GM21367 (cell line): ENCODE data around the gene CPT1A.

Experiments
- ATAC-seq: cut with Tn5 transposase; IDR thresholded peaks from one replicate; pipeline ENCODE4 v1.9.1; 2021; ENCODE audit not compliant: unreplicated experiment

The CPT1A gene

GRCh38 chr11:68763181-68763721 is 78.5 kb downstream of the CPT1A start:
- ATAC-seq, result no peak

GRCh38 chr11:68762481-68762880 is 79.2 kb downstream of the CPT1A start:
- ATAC-seq, result no peak

- no peak for ATAC-seq
These were observed 79.9 kb downstream of the CPT1A start for GRCh38 chr11:68761801-68762200.

GRCh38 chr11:68759991-68760390 is 81.7 kb downstream of the CPT1A start:
- no peak for ATAC-seq

GRCh38 chr11:68757711-68758110 is 84.0 kb downstream of the CPT1A start:
- ATAC-seq, result no peak

GRCh38 chr11:68756171-68756766 is 85.4 kb downstream of the CPT1A start:
- ATAC-seq, result no peak

GRCh38 chr11:68753300-68753699 is 88.4 kb downstream of the CPT1A start:
- ATAC-seq, result no peak

- no peak for ATAC-seq
These were observed 90.3 kb downstream of the CPT1A start, which contains the start of gene TESMIN for GRCh38 chr11:68751331-68751856. Gene TESMIN (minus strand): TSS chr11:68751520. CDS start chr11:68750660, 860 bp downstream.

GRCh38 chr11:68751004-68751325 is 90.8 kb downstream of the CPT1A start:
- no peak for ATAC-seq

GRCh38 chr11:68750195-68751003 is 91.3 kb downstream of the CPT1A start:
- no peak for ATAC-seq

GRCh38 chr11:68749229-68750123 is 92.2 kb downstream of the CPT1A start:
- ATAC-seq, result no peak

- ATAC-seq, result no peak
These were observed 93.7 kb downstream of the CPT1A start for GRCh38 chr11:68748061-68748460.

- no peak for ATAC-seq
These were observed 98.2 kb downstream of the CPT1A start for GRCh38 chr11:68743539-68743938.

GRCh38 chr11:68741463-68741862 is 100.3 kb downstream of the CPT1A start:
- ATAC-seq, result no peak

GRCh38 chr11:68735646-68736045 is 106.1 kb downstream of the CPT1A start:
- ATAC-seq, result no peak

GRCh38 chr11:68735125-68735524 is 106.6 kb downstream of the CPT1A start:
- ATAC-seq, result no peak

- no peak for ATAC-seq
These were observed 107.6 kb downstream of the CPT1A start for GRCh38 chr11:68734111-68734510.

- no peak for ATAC-seq
These were observed 113.9 kb downstream of the CPT1A start for GRCh38 chr11:68727783-68728182.

- no peak for ATAC-seq
These were observed 117.4 kb downstream of the CPT1A start for GRCh38 chr11:68724293-68724692.

- ATAC-seq, result no peak
These were observed 119.6 kb downstream of the CPT1A start for GRCh38 chr11:68722143-68722542.

- no peak for ATAC-seq
These were observed 120.6 kb downstream of the CPT1A start for GRCh38 chr11:68721075-68721474.
